Sigmoid colon (tissue), 4 donors: Measurements from ENCODE around the gene CFAP46.

Source experiments
- POLR2AphosphoS5 ChIP-seq, 4 donors: sonication (generic); formaldehyde crosslinking; IDR thresholded peaks; one replicate each; pipeline ENCODE4 v1.6.1; 2017; ENCODE audit warnings: antibody characterized with exemption in 4 of 4
- TF ChIP-seq, protein P1 (sequence below), 4 experiments: fragments of 450-650 bp in 3 of 4; fragments of 200-600 bp in 1 of 4; IDR thresholded peaks; one replicate each; pipeline ENCODE4 v1.5.1; 2016 to 2019; ENCODE audit warnings: antibody characterized with exemption in 4 of 4, mild to moderate bottlenecking in 3 of 4, moderate library complexity in 2 of 4

DNA sequence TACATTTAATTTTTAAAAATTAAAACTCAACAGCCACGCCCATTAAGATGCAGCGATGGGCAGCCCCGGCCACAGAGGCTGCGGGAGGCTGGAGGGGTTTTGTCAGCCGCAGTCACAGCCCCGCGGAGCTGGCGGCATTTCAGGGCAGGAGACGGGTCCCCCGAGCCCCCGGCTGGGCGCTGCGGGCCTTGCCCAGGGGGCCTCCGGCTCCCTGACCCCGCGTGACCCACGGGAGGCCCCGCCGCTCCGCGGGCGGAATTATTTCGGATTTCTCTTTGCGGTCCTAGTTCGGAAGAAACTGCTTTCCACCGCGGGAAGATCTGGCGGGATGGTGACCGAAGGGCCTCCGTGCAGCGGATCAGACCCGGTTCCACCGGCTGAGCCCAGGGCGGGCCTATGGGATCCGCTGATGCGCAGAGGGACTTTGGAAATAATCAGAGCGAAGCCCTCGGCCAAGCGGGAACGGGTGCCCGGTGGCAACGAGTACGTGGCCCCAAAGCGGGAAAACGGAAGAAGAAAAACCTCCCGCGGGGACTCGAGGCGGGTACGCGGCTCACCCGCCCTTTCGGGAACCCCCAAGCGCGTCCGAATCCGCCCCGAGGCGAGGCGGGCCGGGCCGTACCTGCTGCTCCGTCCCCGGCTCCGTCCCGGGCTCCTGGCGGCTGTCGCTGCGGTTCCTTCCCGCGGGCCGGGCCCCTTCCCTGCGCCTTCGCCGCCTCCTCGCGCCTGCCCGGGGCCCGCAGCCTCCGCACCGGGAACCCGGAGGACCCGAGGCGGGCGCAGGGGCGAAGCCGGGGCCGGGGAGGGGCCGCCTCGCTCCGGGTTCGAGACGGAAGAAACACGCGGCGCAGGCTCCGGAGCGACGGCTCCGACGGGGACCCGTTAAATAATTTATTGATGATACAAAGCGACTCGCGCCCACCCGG lies 158.2 kb downstream of the CFAP46 start:
- TF ChIP-seq, protein P1, sequence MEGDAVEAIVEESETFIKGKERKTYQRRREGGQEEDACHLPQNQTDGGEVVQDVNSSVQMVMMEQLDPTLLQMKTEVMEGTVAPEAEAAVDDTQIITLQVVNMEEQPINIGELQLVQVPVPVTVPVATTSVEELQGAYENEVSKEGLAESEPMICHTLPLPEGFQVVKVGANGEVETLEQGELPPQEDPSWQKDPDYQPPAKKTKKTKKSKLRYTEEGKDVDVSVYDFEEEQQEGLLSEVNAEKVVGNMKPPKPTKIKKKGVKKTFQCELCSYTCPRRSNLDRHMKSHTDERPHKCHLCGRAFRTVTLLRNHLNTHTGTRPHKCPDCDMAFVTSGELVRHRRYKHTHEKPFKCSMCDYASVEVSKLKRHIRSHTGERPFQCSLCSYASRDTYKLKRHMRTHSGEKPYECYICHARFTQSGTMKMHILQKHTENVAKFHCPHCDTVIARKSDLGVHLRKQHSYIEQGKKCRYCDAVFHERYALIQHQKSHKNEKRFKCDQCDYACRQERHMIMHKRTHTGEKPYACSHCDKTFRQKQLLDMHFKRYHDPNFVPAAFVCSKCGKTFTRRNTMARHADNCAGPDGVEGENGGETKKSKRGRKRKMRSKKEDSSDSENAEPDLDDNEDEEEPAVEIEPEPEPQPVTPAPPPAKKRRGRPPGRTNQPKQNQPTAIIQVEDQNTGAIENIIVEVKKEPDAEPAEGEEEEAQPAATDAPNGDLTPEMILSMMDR (IDR thresholded peaks at IDR 0.05), result no peak
- no peak for TF ChIP-seq POLR2AphosphoS5 (IDR thresholded peaks at IDR 0.05)
